SK-N-SH (cell line): ENCODE measurements around the gene TRMT112. TPM values are rescaled to one million over a fixed set of nuclear protein-coding genes. Genes with fewer than 3 reads are reported as not detected.

Experiments used
- CTCF ChIA-PET: fragments of 300-600, 350-600 bp; formaldehyde crosslinking; extraction: SDS; loops from one replicate; lab custom pipeline; 2021; lab: Yijun Ruan, JAX
- POLR2A ChIA-PET: fragments of 350-600 bp; sonication (Branson Sonifier 250); formaldehyde crosslinking; extraction: SDS; loops from one replicate; lab custom pipeline; 2020; ENCODE audit warnings: antibody characterized with exemption, inconsistent platforms; lab: Yijun Ruan, JAX
- DNase-seq: peaks from one replicate; pipeline ENCODE4 v3.0.0; 2012
- H2AFZ ChIP-seq: fragments of 200-600 bp; sonication (generic); 2 replicates; pipeline ENCODE4 v1.8.1; 2016; ENCODE audit warnings: antibody characterized with exemption, mild to moderate bottlenecking, low read depth
- H3F3A ChIP-seq: fragments of 200-600 bp; sonication (generic); replicated peaks from 2 replicates; pipeline ENCODE3; 2016; ENCODE audit warnings: antibody characterized with exemption, mild to moderate bottlenecking; ENCODE audit not compliant: insufficient read depth
- H3K27ac ChIP-seq, 2 experiments: fragments of 200-500 bp in 1 of 2; fragments of 200-600 bp in 1 of 2; sonication (Bioruptor generic) in 1 of 2; sonication (generic), shearing (Covaris generic) in 1 of 2; 2 replicates each; pipeline versions ENCODE4 v1.5.1 to v1.6.1; 2014 to 2016; ENCODE audit warnings: low read depth in 2 of 2, inconsistent platforms in 1 of 2, low read length in 1 of 2, mild to moderate bottlenecking in 1 of 2, mixed read lengths in 1 of 2
- H3K27me3 ChIP-seq: fragments of 200-600 bp; sonication (generic), shearing (Covaris generic); 2 replicates; pipeline ENCODE4 v1.6.1; 2016; ENCODE audit warnings: mixed run types; ENCODE audit not compliant: insufficient read depth
- H3K36me3 ChIP-seq, 2 experiments: fragments of 200-500 bp in 1 of 2; fragments of 200-600 bp in 1 of 2; sonication (Bioruptor generic) in 1 of 2; sonication (generic) in 1 of 2; replicated peaks in 1 of 2; 2 replicates each; pipeline versions ENCODE3 to v1.5.1; 2014 to 2016; ENCODE audit warnings: low read length in 1 of 2, mild to moderate bottlenecking in 1 of 2; ENCODE audit not compliant: insufficient read depth in 2 of 2, control insufficient read depth in 1 of 2
- H3K4me1 ChIP-seq, 2 experiments: fragments of 200-500 bp in 1 of 2; fragments of 200-600 bp in 1 of 2; sonication (Bioruptor generic) in 1 of 2; sonication (generic), shearing (Covaris generic) in 1 of 2; 2 replicates each; pipeline versions ENCODE4 v1.5.1 to v1.6.1; 2014 to 2016; ENCODE audit warnings: low read depth in 1 of 2, low read length in 1 of 2, mixed run types in 1 of 2; ENCODE audit not compliant: insufficient read depth in 2 of 2, control insufficient read depth in 1 of 2
- H3K4me2 ChIP-seq: fragments of 200-600 bp; sonication (generic), shearing (Covaris generic); 2 replicates; pipeline ENCODE4 v1.6.1; 2017; ENCODE audit warnings: mixed run types
- H3K4me3 ChIP-seq, 2 experiments: fragments of 200-500 bp in 1 of 2; fragments of 200-600 bp in 1 of 2; sonication (Bioruptor generic) in 1 of 2; sonication (generic), shearing (Covaris generic) in 1 of 2; 2 replicates each; pipeline versions ENCODE4 v1.5.1 to v1.8.1; 2014 to 2016; ENCODE audit warnings: low read depth in 2 of 2, inconsistent platforms in 1 of 2, low read length in 1 of 2, mild to moderate bottlenecking in 1 of 2, mixed read lengths in 1 of 2, moderate library complexity in 1 of 2
- H3K79me2 ChIP-seq: fragments of 200-600 bp; sonication (generic); 2 replicates; pipeline ENCODE4 v1.8.1; 2017; ENCODE audit warnings: mild to moderate bottlenecking; ENCODE audit not compliant: insufficient read depth
- H3K9ac ChIP-seq: fragments of 200-600 bp; sonication (generic); 2 replicates; pipeline ENCODE4 v1.6.1; 2017; ENCODE audit warnings: mixed run types
- H3K9me2 ChIP-seq: fragments of 200-600 bp; sonication (generic); 2 replicates; pipeline ENCODE4 v1.6.1; 2017; ENCODE audit warnings: mixed run types
- H3K9me3 ChIP-seq: fragments of 200-600 bp; sonication (generic); 2 replicates; pipeline ENCODE4 v1.6.1; 2017; ENCODE audit warnings: mixed run types, mild to moderate bottlenecking, moderate library complexity
- H4K20me1 ChIP-seq: fragments of 200-600 bp; sonication (generic); 2 replicates; pipeline ENCODE4 v1.6.1; 2017; ENCODE audit warnings: mild to moderate bottlenecking, mixed run types; ENCODE audit not compliant: insufficient read depth
- FOXJ3 ChIP-seq: sonication (generic); formaldehyde crosslinking; IDR thresholded peaks from 2 replicates; pipeline ENCODE4 v1.5.1; 2020; ENCODE audit warnings: mild to moderate bottlenecking, missing genetic modification reagents
- JUND ChIP-seq: IDR thresholded peaks from 2 replicates; pipeline ENCODE4 v1.4.0; 2012
- NRF1 ChIP-seq: IDR thresholded peaks from 2 replicates; pipeline ENCODE4 v1.6.1; 2012; ENCODE audit warnings: low read depth, mild to moderate bottlenecking, low read length
- PBX3 ChIP-seq: IDR thresholded peaks from 2 replicates; pipeline ENCODE4; 2012
- POLR2AphosphoS5 ChIP-seq: IDR thresholded peaks from 2 replicates; pipeline ENCODE4 v1.6.1; 2012; ENCODE audit warnings: low read depth, low read length
- RCOR1 ChIP-seq: fragments of 150-350 bp; IDR thresholded peaks from 2 replicates; pipeline ENCODE4 v1.6.1; 2017; ENCODE audit warnings: antibody characterized with exemption, low read length
- RXRA ChIP-seq: IDR thresholded peaks from 2 replicates; pipeline ENCODE4 v1.4.0; 2012; ENCODE audit warnings: low read depth, mild to moderate bottlenecking, borderline replicate concordance
- SIN3A ChIP-seq: IDR thresholded peaks from 2 replicates; pipeline ENCODE4 v1.6.1; 2012; ENCODE audit warnings: low read depth, mild to moderate bottlenecking, low read length, moderate library complexity, borderline replicate concordance
- TEAD4 ChIP-seq: IDR thresholded peaks from 2 replicates; pipeline ENCODE4 v1.4.0; 2012; ENCODE audit warnings: mild to moderate bottlenecking, borderline replicate concordance; ENCODE audit not compliant: insufficient read depth
- WGBS: methylation state at CpG from one replicate; pipeline ENCODE4 v1.1.6; 2017; ENCODE audit warnings: low lambda C conversion rate; 5-methylcytosine and 5-hydroxymethylcytosine counted together
- polyA plus RNA-seq, 3 experiments: library from polyadenylated mRNA; depleted of rRNA; stranded (reverse); fragments of >200 nt; gene quantifications; 2 replicates each; pipeline ENCODE4 v1.2.3, GENCODE V29; 2012
- TF ChIP-seq, protein P1 (sequence below): IDR thresholded peaks from 2 replicates; pipeline ENCODE4 v1.4.0; 2012; ENCODE audit warnings: low read depth
- TF ChIP-seq, protein P2 (sequence below): fragments of 150-350 bp; IDR thresholded peaks from 2 replicates; pipeline ENCODE4 v1.6.1; 2017; ENCODE audit warnings: antibody characterized with exemption, low read length, low read depth, borderline replicate concordance
- TF ChIP-seq, protein P3 (sequence below): IDR thresholded peaks from 2 replicates; pipeline ENCODE4 v1.6.1; 2012; ENCODE audit warnings: mild to moderate bottlenecking, low read depth, low read length, moderate library complexity

Gene TRMT112
- polyA plus RNA-seq, 1 of the 3 experiments (the other 2 are of a cell fraction), result 699 TPM

DNA sequence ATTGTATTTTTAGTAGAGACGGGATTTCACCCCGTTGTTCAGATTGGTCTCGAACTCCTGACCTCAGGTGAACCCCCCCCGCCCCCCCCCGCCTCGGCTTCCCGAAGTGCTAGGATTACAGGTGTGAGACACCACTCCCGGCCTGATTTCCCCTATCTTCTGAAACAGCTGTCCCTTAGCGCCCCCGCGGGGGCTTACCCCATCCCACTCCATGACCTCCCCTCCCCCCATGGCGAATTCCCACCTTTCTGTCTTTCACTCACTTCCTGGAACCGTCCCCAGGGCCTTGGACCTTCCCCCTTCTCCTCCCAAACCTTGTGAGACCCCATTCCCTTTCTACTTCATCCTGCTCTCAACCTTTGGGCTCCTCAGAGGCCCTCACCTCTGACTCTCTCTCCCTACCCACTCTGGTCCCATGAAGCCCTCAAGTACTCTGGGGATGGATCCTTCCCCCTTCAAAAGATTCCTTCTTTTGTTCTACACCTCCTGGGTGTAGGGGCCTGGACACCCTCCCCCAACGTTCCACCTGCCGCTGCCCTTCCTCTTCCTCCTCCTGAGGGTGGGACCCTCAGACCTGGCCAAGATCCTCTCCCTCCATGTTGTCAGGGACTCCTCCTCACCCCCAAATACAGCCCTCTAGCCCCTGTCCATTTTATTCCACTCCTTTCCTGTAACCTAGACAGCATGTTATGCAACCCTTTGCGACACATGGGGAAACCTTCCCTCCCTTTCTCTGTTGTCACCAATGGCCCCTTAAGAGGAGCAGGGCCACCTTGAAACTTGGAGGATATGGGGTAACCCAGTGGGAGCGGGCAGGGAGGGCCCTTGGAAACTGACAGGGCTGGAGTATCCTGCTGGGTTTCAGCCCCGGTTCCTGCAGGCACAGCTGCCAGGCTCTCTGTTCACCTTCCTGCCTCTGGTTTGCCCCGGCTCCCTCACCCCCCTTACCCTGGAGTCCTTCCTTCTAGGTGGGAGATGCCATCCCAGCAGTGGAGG is 1.7 kb upstream of the TRMT112 start:
- Histone ChIP-seq H3K4me3 (peak overlapping the region; percentile 70 to 98), H3K79me2 (peaks cover 39% of the 10 kb centered on the region), H3K9me3 (no peaks in the 10 kb centered on the region), H3K9me2 (no peaks in the 10 kb centered on the region), H3K36me3 (peaks cover 0 to 30% of the 10 kb centered on the region in 2 experiments), H2AFZ (peak overlapping the region; percentile 91; the same call in 1 of the 2 replicates), H3K27ac (peak overlapping the region; percentile 97 to 100; a peak in 3 of 4 replicates), H3F3A (peaks cover 6% of the 10 kb centered on the region), H4K20me1 (no peaks in the 10 kb centered on the region), H3K27me3 (no peaks in the 10 kb centered on the region), H3K4me2 (peak overlapping the region; percentile 88), H3K9ac (peak overlapping the region; percentile 91), H3K4me1 (peaks cover 0 to 15% of the 10 kb centered on the region in 2 experiments; a peak in 2 of 4 replicates)
- ChIA-PET POLR2A (interaction anchor here (0.7 to 2.3 kb wide), 5 partner anchors 15 to 93 kb away, joined by 3 to 18 read pairs (median 5); partner anchors contain the start of genes ESRRA, NUDT22 and TRPT1), CTCF (interaction anchor here (1.7 to 3.0 kb wide), 4 partner anchors 13 to 130 kb away, joined by 9 to 27 read pairs (median 10); partner anchors contain the start of gene ESRRA)
- WGBS, result 33% methylated on average over 17 of the region's 19 CpGs
- TF ChIP-seq JUND, result no peak
- no peak for TF ChIP-seq RCOR1
- TF ChIP-seq, protein P1, sequence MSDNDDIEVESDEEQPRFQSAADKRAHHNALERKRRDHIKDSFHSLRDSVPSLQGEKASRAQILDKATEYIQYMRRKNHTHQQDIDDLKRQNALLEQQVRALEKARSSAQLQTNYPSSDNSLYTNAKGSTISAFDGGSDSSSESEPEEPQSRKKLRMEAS, result no peak
- TF ChIP-seq FOXJ3 (CRISPR knock-in tag), result no peak
- TF ChIP-seq SIN3A, result no peak
- TF ChIP-seq PBX3, result no peak
- TF ChIP-seq, protein P2, sequence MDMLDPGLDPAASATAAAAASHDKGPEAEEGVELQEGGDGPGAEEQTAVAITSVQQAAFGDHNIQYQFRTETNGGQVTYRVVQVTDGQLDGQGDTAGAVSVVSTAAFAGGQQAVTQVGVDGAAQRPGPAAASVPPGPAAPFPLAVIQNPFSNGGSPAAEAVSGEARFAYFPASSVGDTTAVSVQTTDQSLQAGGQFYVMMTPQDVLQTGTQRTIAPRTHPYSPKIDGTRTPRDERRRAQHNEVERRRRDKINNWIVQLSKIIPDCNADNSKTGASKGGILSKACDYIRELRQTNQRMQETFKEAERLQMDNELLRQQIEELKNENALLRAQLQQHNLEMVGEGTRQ, result no peak
- TF ChIP-seq NRF1, result no peak
- TF ChIP-seq, protein P3, sequence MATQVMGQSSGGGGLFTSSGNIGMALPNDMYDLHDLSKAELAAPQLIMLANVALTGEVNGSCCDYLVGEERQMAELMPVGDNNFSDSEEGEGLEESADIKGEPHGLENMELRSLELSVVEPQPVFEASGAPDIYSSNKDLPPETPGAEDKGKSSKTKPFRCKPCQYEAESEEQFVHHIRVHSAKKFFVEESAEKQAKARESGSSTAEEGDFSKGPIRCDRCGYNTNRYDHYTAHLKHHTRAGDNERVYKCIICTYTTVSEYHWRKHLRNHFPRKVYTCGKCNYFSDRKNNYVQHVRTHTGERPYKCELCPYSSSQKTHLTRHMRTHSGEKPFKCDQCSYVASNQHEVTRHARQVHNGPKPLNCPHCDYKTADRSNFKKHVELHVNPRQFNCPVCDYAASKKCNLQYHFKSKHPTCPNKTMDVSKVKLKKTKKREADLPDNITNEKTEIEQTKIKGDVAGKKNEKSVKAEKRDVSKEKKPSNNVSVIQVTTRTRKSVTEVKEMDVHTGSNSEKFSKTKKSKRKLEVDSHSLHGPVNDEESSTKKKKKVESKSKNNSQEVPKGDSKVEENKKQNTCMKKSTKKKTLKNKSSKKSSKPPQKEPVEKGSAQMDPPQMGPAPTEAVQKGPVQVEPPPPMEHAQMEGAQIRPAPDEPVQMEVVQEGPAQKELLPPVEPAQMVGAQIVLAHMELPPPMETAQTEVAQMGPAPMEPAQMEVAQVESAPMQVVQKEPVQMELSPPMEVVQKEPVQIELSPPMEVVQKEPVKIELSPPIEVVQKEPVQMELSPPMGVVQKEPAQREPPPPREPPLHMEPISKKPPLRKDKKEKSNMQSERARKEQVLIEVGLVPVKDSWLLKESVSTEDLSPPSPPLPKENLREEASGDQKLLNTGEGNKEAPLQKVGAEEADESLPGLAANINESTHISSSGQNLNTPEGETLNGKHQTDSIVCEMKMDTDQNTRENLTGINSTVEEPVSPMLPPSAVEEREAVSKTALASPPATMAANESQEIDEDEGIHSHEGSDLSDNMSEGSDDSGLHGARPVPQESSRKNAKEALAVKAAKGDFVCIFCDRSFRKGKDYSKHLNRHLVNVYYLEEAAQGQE, result no peak
- TF ChIP-seq TEAD4, result no peak
- TF ChIP-seq RXRA, result no peak
- no peak for TF ChIP-seq POLR2AphosphoS5
- DNase-seq, result no peak
